Ishikawa (cell line): ENCODE data around the gene MITF.

ENCODE experiments used
- CREB1 ChIP-seq: IDR thresholded peaks from 2 replicates; pipeline ENCODE4 v1.6.1; 2012; ENCODE audit warnings: low read depth
- EP300 ChIP-seq: IDR thresholded peaks from 2 replicates; pipeline ENCODE4 v1.6.1; 2012; ENCODE audit warnings: borderline replicate concordance
- MAX ChIP-seq: IDR thresholded peaks from 2 replicates; pipeline ENCODE4 v1.6.1; 2012
- NFIC ChIP-seq: IDR thresholded peaks from 2 replicates; pipeline ENCODE4 v1.6.1; 2012
- YY1 ChIP-seq: IDR thresholded peaks from 2 replicates; pipeline ENCODE4 v1.6.1; 2012; ENCODE audit warnings: low read depth
- ZBTB7A ChIP-seq: IDR thresholded peaks from 2 replicates; pipeline ENCODE4 v1.6.1; 2012; ENCODE audit warnings: low read depth

- TF ChIP-seq NFIC (no peak), MAX (no peak), EP300 (no peak), YY1 (no peak), CREB1 (no peak), ZBTB7A (no peak)
Observed at GRCh38 chr3:69901802-69902201, 162.5 kb downstream of the MITF start.
